GM12874 (cell line): ENCODE data around the gene BHLHA15.

ENCODE experiments used
- TF ChIP-seq, protein P1 (sequence below): IDR thresholded peaks from 2 replicates; pipeline ENCODE4 v1.5.1; 2011; ENCODE audit warnings: low read depth, mild to moderate bottlenecking, control low read depth, low read length, moderate library complexity; ENCODE audit not compliant: insufficient read depth

BHLHA15 gene

GRCh38 chr7:98244871-98245270 is 33.6 kb downstream of the BHLHA15 start:
- TF ChIP-seq, protein P1, sequence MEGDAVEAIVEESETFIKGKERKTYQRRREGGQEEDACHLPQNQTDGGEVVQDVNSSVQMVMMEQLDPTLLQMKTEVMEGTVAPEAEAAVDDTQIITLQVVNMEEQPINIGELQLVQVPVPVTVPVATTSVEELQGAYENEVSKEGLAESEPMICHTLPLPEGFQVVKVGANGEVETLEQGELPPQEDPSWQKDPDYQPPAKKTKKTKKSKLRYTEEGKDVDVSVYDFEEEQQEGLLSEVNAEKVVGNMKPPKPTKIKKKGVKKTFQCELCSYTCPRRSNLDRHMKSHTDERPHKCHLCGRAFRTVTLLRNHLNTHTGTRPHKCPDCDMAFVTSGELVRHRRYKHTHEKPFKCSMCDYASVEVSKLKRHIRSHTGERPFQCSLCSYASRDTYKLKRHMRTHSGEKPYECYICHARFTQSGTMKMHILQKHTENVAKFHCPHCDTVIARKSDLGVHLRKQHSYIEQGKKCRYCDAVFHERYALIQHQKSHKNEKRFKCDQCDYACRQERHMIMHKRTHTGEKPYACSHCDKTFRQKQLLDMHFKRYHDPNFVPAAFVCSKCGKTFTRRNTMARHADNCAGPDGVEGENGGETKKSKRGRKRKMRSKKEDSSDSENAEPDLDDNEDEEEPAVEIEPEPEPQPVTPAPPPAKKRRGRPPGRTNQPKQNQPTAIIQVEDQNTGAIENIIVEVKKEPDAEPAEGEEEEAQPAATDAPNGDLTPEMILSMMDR, result no peak

- TF ChIP-seq, protein P1, result no peak
These were observed 36.9 kb downstream of the BHLHA15 start for GRCh38 chr7:98248156-98248555.

DNA sequence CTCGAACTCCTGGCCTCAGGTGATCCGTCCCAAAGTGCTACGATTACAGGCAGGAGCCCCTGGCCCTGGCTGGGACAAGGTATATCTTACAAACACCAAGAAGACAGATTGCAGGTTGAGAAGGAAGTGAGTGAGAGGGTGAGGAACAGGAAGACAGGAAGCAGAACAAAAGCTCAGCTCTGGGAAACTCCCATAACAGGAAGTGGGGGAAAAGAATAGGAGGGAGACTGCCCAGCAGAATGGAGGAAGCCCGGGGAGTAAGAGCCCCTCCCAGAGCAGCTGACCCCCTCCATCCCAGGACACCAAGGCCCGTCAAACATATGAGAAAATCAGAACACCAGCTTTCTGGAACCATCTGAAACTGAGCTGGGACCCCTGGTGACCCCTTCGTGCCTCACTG is 37.9 kb downstream of the BHLHA15 start:
- TF ChIP-seq, protein P1, result no peak

DNA sequence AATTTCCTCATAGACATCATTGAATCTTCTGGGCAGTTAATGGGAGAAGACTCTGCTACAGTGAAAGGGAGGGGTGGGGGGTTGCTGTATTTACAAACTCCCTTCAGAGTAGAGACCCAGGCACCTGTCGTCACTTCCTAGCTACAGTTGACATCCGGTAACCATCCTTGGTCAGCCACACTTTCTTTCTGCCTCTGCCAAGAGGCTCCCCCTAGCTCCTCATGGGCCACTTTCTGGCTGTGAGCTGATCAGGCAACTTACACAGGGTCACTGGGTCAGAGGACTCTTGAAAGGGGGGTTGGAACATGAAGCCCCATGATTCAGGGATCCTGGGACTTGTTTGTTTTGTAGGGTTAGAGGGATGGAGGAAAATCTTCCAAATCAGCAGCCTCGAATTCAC is 39.5 kb downstream of the BHLHA15 start:
- TF ChIP-seq, protein P1, result no peak

GRCh38 chr7:98251231-98251600 is 40.0 kb downstream of the BHLHA15 start:
- TF ChIP-seq, protein P1, result no peak

DNA sequence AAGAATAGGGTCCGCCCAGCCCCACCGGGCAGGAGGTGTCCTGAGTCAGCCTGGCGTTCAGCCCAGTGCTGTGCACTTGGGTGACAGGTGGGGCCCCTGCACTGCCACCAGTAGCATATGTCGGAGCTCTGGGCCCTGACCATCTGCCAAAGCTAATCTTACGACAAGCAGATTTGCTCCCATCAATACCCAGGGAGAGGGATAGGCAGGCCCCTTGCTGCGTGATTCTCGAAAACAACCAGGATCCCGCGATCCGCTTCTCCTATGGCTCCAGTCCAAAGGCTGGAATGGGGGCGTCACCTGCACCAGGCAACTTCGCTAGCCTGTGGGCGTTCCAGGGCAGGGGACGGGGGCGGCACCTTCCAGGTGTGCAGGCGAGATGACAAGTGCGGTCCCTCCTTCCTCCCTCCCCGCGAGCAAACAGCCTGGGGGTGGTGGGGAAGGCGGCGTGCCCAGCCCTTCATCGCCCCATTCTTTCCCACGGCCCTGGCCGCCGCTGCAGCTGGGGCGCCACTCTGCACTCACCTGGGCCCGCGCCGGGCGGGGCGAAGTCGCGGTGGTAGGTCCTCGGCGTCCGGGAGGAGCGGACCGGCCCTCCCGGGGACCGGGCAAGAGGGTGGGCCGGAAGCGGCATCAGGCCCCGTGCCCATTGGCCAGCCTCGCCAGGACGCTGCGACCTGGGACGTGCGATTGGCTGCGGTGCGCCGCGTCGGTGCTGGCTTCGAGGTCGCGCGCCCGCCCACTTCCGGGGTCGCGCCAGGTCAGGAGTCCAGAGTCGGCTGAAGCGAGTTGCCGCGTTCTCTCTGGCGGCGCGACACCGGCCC is 40.6 kb downstream of the BHLHA15 start, which contains the start of gene TECPR1:
TSS of gene TECPR1 (minus strand) at position 632 of the 824 bp plus-strand sequence. CDS start 6,086 bp downstream, outside the sequence.
- TF ChIP-seq, protein P1, result no peak

DNA sequence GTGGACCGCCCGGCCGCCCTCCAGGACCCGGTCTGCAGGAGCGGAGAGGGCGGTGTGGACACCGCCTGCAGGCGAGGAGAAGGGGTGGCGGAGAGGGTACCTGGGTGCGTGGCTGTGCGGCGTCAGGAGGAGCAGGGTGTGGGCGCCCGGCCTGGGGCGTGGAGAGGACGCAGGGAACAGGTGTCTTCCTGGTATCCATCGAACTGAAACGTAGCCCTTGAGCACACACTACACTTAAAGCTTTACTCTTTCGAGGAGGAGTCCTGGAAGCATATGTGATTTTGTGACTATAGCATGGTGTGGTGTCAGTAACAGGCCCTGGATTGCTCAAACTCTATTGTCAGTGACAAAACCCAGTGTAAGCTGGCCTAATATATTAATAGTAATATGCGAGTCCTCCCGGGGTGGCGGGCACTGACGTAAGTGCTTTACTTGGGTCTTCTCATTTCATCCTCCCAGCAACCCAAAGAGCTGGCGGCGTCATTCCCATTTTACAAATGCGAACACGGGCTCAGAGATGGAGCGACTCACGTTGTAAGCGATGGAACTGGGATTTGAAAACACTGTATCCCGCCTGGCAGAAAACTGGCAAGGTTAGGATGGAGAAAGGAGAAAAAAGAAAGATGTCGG is 41.3 kb downstream of the BHLHA15 start:
- TF ChIP-seq, protein P1, result no peak
